GM21423 (cell line): ENCODE measurements around the gene SLC16A4.
"Not testable (repeated sequence)": the region's sequence is repeated elsewhere in the genome, so short reads cannot be mapped to it uniquely, and the experiment has no call there.

Experiments
- ATAC-seq: cut with Tn5 transposase; IDR thresholded peaks from one replicate; pipeline ENCODE4 v1.9.1; 2021; ENCODE audit warnings: mild to moderate bottlenecking, moderate library complexity; ENCODE audit not compliant: unreplicated experiment

Gene SLC16A4

GRCh38 chr1:110390692-110391245 lies at the start of gene SLC16A4:
TSS of gene SLC16A4 (minus strand) at chr1:110391026. CDS start at chr1:110389323, 1,703 bp downstream.
- ATAC-seq: no peak

DNA sequence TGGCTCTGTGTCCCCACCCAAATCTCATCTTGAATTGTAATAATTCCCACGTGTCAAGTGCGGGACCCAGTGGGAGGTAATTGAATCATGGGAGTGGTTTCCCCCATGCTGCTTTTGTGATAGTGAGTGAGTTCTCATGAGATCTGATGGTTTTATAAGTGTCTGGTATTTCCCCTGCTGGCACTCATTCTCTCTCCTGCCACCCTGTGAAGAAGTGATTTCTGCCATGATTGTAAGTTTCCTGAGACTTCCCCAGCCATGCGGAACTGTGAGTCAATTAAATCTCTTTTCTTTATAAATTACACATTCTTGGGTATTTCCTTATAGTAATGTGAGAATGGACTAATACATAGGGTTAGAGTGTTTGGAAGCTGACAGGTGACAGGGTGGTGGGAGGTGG lies 49.0 kb upstream of the SLC16A4 start:
- ATAC-seq: not testable (repeated sequence)

DNA sequence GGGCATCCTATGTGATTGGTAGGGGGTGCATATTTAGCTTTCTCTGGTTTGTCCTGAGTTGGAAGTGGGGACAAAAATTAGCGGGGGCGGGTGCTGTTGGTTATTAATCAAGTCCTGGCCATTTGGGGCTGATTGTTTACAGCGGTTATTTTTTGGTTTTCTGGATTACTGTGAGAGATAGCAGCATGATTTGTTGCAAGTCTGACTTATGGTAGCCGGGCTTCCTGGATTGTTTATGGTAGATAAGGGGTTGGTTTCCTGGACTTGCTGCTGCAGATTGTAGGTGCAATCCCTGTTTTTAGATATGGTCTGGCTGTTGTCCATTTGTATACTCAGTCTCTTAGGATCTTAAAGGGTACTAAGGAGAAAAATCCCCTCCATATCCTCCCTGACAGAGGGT lies 48.1 kb upstream of the SLC16A4 start:
- ATAC-seq: no peak

GRCh38 chr1:110437645-110438299 lies 46.9 kb upstream of the SLC16A4 start:
- ATAC-seq: not testable (repeated sequence)

DNA sequence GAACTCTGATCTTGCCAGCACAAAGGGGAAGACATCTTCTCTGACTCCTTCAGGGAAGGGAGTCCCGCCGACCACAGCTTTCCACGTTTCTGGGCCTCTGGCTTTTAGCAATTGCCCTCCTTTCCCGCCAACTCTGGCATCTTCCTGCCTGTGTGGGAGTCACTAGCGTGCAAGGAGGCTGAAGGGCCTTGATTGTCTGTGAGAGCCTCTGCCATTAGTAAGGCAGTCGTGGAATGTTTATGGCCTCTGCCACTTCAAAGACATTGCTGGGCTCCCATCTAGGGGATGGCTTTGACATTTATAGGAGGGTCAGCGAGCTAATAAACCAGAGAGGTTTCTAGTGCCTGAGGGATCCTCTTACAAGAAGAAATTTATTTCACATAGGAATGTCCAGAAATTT lies 45.8 kb upstream of the SLC16A4 start:
- ATAC-seq: no peak

- ATAC-seq: no peak
These were observed 44.1 kb upstream of the SLC16A4 start for GRCh38 chr1:110434946-110435345.

DNA sequence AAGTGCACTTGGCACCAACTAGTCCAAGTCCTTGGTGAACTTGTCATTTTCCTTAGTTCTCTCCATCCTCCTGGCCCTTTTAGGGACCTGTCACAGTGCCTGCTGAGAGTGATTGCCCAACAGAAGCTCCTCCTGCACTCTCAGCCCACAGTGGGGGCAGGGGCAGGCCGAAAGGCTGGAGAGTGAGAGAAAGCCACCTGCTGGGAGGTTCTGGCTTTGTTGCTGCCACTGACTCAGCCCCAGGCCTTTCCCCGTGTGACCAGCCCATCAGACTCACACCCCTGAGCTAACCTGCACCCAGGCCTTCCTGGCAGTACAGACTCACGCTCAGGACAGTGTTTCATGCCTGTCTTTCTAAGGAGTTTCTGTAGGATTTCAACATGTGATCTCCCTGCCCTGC lies 43.0 kb upstream of the SLC16A4 start:
- no peak for ATAC-seq

GRCh38 chr1:110433213-110433612 lies 42.4 kb upstream of the SLC16A4 start:
- no peak for ATAC-seq

DNA sequence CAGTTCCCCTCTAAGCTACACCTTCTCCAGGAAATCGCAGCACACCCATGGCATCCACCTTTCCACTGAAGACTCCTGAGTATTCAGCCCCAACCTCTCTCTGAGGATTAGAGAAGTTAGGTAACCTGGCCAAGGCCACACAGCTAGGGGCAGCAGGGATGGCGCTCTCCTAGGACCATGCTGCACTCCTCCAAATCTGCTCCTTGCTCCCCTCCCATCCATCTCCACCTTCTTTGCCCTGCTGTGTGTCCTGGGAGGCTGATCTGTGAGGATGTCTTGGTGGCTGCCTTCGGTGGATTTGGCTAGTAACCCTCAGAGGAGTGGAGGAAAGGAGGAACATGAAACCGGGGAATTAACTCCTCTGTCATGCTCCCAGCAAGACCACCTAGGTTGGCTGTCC lies 40.1 kb upstream of the SLC16A4 start:
- no peak for ATAC-seq

- no peak for ATAC-seq
These were observed 39.5 kb upstream of the SLC16A4 start for GRCh38 chr1:110430366-110430765.

DNA sequence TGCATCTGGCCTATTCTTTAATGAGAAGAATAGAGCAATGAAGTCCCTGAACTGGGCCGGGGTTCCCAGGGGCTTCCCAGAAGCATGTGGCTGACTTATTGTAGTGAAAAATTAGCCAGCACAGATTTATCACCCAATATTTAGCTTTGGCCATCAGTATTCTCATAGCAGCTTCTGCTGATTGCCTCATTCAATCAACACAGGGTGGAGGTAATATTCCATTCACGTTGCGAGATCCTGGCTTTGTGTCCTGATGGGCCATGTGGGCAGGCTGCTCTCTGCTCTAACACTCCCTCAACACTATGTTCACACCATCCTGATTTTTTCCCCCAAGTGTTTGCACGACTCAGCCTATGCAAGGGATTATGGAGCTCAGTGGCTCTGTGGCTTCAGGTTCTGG lies 38.1 kb upstream of the SLC16A4 start:
- ATAC-seq: no peak

- no peak for ATAC-seq
These were observed 36.0 kb upstream of the SLC16A4 start for GRCh38 chr1:110426854-110427253.

GRCh38 chr1:110425612-110426152 lies 34.9 kb upstream of the SLC16A4 start:
- no peak for ATAC-seq

DNA sequence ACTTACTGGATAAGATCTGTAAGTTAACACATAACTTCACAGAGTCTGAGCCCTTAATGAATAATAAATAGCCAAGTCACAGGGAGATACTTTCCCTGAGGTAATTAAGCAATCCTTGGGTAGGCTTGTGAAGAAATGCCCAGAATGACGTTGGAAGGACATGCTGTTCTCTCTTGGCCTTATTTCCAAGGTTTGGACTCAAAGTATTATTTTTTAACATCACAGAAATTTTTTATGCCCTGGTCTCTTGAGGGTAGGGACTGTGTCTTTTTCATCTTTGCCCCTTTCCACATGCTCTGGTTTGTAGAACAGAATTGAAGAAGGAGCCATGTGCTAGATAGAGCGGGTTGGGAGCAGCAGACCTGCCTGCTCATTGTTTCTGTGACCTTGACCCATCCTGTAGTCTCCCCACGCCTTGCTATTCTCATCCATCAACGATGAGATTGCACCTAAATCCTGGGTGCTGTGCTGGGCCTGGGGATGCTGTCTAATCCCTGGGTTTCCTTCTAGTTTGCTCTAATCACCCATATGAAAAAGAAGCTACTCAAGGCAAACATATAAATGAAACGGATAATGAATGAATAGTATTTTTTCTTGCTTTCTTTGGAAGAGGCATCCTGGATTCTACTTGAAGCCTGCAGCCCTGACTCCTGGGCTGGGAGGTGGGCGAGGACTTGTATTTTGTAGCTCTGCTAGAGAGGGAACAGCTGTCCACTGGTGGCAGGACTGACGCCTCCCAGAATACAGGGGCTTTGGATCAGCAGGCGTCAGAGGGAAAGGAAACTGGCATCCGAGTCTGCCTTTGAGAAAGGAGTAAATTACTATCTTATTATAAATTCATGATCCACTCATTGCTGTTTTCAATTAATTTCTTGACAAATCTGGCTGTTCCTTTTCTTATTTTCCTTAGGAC lies 34.1 kb upstream of the SLC16A4 start:
- no peak for ATAC-seq

- no peak for ATAC-seq
These were observed 30.3 kb upstream of the SLC16A4 start for GRCh38 chr1:110420874-110421793.

- no peak for ATAC-seq
These were observed 29.3 kb upstream of the SLC16A4 start for GRCh38 chr1:110420023-110420662.

DNA sequence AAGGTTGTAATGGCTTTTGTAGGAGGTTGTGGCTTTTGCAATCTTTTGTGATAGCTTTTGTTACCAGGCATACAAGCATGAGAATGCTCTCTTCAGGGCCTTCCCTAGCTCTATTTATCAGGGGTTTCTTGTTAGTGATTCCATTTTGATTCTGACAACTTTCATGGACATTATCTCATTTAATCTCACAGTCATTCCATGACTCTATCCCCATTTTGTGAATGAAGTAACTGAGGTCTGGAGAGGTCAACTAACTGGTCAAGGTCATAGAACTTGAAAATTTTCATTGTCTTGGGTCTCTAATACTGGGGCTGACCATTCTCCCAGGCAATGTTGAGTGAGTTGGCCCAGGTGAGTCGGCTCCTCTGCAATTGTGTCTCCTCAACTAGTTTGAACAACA lies 27.9 kb upstream of the SLC16A4 start:
- no peak for ATAC-seq

DNA sequence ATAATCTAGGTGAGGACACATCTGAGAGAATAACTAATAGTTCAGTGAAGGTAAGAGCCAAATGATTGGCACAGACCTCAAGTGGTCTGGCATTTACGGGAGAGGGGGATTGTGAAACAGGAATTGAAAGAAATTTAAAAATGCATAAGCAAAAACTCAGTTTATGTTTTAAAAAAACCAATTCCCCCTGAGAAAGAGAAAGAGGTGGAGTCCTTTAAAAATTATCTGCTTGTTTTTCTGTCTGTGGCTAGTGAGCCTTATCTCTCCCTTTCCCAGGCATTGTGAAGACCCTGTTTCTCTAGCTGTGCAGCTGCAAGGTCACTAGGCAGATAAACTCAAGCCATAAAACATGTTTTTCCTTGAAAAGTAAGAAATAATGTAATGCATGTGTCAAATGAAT lies 22.2 kb upstream of the SLC16A4 start:
- not testable (repeated sequence) for ATAC-seq

DNA sequence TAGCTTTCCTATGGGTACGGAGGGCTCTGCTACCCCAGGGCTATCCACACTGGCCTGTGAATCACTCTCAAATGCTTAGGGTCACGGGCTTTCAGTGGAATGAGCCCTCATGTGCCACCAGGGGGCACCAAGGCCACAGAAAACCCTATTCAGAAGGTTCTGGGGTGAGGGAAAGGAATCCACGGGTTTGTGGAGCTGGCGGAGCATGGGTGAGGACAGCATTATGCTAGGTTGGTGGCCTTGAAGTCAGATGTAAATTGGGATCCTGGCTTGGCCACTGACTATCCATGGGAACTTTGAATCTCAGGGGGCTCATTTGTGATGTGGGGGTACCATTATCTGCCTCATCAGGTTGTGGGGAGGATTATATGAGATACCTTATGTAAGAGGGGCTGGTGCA lies 21.8 kb upstream of the SLC16A4 start:
- no peak for ATAC-seq

DNA sequence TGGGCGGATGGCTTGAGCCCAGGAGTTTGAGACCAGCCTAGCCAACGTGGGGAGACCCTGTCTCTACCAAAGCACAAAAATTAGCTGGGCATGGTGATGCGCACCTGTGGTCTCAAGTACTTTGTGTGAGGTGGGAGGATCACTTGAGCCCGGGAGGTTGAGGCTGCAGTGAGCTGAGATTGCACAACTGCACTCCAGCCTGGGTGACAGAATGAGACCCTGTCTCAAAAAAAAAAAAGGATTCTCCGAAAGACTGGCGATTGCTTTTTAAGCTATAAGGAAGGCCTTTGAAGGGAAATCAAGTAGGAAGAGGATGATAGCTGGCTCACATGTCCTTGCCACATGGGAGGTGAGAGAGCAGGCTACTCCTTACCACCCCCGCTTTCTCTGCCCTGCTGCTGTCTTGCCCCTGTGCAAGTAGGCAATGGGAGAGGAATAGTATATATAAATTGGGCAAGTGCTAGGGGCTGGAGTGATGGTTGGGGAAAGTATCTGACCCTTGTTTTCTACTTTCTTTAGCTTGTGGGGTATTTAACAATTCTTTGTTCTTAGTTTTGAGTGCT lies 20.4 kb upstream of the SLC16A4 start:
- no peak for ATAC-seq
